GM21717 (cell line): ENCODE results near the gene KDM4C.

ENCODE experiments used
- ATAC-seq: cut with Tn5 transposase; IDR thresholded peaks from one replicate; pipeline ENCODE4 v1.9.1; 2021; ENCODE audit warnings: mild to moderate bottlenecking, moderate library complexity; ENCODE audit not compliant: unreplicated experiment

KDM4C gene

DNA sequence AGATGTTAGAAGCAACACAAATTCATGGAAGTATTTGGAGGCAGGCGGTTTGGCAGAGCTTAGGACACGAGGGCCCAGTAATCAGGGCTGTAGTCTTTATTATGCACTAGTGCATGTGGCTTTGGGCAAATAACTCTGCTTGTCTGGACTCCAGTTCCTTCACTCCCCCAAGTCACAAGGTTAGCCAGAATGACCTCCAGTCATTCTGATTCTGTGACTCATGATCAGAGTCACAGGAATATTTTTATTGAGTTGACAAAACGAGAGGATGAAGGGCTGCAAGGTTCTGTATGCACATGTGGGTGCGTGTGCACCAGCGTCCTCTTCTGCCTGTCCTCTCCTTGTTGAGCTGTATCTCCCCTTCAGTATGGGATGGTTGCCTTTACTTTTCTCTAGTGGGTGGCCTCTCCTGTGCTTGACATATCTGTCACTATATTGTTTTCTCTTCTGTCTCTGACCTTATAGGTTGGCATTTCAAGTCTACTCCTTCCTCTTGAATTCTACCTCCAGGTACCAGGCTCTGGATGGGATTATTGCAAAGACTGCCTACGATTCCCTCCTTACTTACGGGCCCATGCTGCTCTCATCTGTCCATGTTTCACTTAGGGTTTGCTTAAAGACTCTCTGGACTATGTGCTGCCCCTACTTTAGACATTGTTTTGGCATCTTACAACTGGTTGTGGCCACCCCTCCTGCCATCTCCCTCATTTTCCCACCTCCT, 94.6 kb downstream of the KDM4C start:
- no peak for ATAC-seq

DNA sequence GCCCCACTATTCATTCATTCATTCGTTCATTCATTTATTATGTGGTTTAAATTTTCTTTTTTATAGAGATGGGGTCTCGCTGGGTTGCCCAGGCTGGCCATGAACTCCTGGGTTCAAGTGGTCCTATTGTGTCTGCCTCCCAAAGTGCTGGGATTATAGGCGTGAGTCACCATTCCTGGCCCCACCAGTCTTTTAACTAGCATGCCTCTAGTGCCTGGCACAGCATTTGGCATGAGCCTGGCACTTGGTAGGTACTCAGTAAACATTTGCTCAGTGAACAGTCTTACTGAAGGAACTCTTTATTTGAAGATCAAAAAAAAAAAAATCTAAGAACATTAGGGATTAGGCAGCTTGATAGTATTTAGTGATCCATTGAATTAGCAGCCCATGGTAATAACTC, 98.1 kb downstream of the KDM4C start:
- no peak for ATAC-seq

DNA sequence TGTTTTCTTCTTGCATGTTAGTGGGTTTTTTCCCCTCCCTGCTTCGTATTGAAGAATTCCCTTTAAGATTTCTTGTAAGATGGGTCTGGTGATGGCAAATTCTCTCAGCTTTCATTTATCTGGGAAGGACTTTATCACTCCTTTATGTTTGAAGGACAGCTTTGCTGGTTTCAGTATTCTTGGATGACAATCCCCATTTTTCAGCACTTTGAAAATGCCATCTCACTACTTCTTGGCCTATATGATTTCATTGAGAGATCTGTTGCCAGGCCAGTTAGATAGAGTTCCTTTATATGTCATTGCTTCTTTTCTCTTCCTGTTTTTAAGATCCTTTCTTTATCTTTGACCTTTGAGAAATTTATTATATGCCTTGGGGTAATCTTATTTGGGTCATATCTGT, 106.3 kb downstream of the KDM4C start:
- no peak for ATAC-seq

DNA sequence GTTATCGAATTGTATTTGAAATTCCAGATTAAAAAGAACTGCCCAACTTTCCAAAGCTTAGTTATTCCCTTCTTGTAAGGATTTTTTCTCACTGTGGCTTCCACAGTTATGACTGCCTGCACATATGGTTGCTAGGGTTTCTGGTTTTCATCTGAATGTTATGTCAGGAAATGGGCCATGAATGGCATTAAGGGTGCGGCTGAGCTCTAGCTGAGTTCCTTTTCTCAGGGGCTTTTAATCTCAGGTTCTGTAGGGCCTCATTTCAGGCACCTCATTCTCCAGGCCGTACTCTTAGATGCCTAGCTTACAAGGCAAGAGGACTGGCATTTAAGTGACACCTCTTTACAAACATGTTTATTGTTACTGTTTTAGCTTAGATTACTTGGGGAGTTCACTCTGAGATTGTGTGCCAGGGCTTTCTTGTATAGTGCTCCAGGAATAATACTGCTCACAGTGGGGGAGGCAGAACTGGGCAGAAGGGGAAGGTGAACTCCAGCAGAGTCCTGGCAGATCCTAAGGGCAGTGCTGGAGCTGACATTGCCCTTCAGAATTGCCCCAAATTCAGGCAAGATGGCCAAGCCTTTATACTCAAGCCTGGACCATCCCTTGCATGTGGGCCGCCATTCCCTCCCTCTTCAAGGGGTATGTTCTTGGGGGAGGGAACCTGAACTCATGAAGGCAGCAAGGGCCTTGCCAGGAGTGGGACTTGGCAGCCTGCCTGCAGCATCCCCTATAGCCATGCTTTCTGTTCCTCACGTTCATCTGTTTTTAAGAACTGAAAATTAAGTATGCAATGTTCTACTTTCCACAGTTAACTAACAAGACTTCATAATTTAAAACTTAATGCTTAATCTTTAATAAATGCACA, 111.5 kb downstream of the KDM4C start:
- no peak for ATAC-seq

DNA sequence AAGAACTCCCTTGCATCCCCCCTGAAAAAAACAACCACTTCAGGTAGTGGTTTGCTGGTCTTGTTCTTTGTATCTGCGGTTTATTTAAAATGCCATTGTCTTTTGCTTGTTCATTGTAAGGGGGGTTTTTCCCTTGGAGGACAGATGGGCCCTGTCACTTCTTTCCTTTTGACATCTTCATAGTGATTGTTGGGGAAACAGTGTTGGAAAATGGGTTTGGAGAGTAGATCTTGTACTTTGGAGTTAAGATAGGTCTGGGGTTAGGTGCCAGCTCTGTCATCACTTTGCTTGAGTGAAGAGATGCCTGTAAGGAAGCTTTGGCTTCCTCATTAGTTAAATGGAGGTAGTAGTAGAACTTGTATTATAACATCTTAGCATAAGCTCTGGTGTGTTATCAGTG, 112.4 kb downstream of the KDM4C start:
- no peak for ATAC-seq

DNA sequence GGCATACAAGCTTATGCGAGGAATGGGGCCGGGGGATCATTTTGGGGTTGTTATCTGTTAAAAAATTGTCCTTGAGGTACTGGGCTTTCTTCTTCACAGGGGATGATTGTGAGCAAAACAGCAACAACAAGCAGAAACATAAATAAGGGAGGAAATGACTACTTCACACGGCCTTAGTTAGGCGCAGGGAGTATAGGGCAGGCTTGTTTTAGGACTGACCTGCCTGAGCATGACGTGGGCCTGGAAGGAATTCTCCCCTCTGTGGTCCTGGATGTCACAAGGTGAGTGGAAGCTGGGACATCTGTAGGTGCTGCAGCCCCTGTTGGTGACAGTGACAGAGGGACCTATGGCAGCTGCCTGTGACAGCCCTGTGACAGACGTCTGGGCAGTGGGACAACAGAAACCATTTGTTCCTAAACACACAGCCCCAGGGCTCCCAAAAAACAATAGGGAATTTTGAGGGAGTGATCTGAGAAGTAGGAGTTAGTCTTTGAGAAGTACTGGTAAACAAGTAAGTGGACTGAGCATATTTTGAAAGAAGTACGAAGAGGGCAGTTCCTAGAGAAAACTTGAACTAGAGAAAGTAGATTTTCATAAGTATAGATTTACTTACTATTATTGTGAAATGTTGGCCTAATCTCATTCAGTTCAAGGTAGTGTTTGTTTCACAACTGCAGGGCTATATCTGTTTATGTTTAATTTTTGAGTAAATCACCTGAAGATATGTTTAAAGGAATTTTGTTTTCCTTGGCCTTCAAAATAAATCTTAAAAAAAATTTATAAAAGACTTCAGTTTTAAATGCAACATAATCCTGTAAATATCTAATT, 113.1 kb downstream of the KDM4C start:
- ATAC-seq: no peak

DNA sequence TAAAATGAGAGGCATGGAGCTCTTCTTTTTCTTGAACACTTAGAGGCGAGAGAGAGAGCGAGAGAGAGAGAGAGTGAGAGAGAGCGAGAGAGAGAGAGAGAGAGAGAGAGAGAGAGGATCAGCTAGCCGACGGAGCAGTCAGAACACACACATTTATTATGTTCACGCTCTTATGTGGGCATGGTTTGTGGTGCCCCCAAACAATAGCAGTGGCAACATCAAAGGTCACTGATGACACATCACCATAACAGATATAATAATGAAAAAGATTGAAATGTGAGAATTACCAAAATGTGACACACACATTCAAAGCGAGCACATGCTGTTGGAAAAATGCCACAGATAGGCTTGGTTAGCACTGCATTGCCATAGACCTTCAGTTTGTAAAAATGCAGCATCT, 116.1 kb downstream of the KDM4C start:
- ATAC-seq: no peak

DNA sequence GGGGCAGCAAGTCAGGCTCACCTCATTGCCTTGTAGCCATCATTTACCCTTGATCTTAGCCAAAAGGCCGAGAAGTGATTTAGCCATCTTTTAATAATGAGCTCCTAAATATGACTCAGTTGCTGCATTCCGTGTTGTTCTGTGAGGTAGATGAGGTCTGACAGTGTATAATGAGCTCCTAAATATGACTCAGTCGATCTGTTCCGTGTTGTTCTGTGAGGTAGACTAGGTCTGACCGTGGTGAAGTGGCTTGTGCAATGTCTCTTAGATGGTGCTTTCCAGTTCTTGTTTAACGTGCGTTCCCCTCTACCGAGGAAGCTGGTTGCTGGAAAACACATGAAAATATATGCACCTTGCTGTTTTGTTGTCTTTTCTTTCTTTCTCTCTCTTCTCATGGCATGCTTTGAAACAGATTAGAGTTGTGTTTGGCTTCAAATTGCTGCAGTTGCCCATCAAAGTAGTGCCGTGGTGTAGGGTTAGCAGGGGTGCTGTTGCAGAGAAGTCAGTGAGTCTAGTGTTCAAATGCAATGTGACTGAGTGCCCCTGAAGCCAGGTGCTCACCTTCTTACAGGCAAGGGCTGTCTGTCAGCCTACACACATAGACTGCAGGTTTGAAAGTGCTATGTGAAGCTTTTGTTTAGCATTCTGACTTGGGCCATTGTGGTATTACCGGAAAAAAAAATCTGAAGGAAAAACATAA, 118.6 kb downstream of the KDM4C start:
- ATAC-seq: no peak

DNA sequence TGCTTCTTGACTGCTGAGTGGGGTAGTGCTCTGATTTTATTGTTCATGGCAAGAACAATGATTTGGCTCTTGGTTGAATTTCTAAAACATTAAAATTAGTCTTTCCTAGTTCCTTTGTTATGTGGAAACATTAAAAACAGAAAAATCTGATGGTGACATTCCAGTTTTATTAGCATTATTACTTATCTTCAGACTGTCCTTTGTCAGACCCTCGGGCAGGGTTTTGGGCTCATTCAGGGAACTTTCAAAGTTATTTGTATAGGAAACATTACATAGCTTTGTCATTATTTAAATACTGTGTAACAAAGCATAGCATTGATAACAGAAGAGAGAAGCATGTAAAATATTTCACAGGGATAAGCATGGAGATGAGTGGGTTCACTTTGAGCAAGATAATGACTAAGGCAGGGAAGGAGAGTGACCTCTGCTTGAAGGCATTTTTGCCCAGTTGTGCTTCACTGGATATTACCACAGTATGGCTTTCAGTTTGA, 119.9 kb downstream of the KDM4C start:
- no peak for ATAC-seq

DNA sequence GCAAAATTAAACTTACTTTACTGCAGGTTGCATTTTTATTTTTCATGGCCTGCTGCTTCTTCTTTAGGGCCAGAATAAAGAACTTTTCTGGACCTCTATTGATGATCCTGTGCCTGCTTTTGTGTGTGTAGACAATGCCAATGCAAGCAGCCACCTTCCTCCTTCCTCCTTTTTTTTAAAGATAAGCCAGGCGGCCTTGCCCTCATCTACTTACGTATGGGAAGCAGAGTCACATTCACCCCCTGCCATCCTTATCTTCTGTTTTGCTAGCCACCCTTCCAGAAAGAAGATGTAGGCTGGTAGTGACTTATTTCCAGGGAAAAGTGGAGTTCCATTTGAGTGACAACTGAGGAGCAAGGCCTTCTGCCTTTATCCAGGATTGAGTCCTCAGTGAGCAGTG, 122.9 kb downstream of the KDM4C start:
- no peak for ATAC-seq

DNA sequence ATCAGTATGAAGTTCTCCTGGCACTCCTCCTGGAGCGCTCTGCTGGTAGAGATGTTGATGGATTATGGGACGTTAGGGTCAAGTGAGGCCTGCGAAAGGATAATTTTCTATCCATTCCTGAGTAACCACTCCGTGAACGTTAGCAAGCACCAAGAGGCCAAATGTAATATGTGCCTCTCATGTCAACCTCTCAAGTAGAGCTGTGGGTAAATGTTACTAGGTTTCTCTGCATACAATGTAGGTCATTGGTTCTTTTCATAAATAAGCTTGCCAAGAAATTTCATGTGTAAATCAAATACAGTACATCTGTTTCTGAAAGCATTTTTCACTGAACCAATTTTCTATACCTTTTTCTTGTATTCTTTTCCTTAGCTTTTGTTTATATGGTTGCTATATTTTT, 126.3 kb downstream of the KDM4C start:
- no peak for ATAC-seq

DNA sequence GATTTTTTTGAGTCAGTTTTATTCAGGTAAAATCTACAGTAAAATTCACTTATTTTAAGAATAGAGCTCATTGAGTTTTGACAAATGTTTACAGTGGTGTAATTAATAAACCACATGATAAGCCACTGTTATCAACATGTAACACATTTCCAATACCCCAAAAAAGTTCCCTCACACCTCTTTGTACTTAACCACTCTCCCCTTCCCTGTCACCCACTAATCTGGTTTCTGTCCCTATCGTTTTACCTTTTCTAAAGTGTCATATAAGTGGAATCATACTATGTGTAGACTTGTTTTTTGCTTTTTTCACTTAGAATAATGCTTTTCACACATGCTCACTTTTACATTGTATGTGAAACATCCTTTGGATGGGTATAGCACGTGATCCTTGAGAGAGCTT, 127.2 kb downstream of the KDM4C start:
- ATAC-seq: no peak

DNA sequence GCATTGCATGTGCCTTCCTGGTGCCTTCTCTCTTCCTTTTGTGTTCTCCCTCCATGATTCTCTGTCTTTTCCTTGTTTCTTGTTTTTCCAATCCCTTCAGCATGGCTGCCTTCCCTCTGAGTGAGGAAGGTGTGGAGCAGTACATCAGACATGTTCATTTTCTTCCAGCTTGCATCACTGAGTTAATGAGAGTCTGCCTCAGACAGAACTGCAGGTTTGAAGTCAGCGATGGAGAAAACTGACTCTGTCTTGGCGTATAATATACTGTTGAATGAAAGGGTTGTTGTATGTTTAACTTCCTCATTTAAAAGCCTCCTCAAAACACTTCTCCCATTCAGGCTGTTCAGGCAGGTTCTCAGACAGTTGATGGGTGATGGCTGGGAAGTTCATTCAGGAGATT, 129.3 kb downstream of the KDM4C start:
- no peak for ATAC-seq

DNA sequence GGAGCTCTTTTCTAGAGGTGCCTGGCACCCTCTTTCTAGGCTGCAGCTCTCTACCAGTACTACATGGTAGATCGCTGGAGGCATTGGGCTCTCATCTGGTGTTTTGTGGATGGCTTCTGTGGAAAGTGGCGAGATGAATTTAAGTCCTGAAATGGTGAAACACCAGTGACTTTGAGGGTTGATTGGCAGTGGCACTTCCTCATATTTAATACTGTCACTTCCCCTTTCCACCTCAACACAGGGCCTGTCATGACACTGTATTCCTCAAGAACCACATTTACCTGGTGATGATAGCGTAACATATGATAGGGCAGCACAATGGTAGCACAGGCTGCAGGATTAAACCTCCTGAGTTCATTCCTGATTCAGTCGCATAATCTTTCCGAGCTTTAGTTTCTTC, 132.1 kb downstream of the KDM4C start:
- peak; percentile 40 for ATAC-seq

DNA sequence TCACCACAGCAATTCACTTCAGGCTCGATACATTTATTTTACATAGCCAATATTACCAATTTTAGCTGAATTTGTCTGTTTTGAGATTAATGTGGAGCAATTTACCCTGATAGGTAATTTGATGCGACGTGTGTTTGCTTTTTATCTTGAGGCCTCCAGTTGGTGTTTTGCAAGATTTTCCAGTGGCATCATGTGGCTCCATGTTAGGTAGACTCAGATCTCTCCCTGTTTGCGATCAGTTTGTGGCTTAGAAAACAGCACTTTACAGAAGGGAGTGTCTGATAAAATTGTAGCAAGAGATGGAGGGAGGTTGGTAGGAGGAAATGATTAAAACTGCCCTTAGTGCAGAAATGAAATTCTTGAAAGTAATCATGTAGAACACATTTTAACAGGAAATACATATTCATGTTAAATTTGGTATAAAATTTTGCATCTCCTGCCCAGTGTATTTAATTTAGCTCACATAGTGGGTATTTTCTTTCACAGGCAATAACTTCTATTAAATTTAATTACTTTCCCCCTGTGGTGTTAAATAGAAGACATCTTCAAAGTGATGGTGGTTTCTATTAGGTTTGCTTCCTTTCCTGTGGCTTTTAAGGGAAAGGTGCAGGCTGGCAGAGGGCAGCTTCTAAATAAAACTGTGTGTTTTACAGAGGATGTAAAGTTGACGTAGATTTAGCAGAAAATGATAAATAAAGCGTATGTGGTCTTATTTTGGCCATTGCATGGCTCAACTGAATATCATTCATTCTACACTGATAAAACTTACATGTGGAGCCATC, 135.8 kb downstream of the KDM4C start:
- peak; percentile 30 for ATAC-seq

DNA sequence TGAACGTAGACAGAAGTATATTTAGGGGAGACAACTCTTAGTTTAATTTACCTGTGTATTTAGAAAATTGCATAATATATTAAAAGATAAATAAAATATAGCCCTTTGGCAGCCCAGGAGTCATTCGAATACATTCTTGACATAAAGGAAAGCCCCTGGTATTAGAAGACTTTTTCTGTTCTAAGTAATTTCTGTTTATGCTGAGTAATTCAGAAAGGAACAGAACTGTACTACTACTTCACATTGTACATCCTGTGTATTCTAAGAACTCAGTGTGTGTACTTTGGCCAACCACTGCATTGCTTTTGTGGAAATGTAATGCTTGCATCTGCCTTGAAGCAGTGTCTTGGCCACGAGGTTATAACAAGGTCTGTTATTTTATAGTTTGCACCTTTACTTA, 136.4 kb downstream of the KDM4C start:
- ATAC-seq: peak; percentile 89

DNA sequence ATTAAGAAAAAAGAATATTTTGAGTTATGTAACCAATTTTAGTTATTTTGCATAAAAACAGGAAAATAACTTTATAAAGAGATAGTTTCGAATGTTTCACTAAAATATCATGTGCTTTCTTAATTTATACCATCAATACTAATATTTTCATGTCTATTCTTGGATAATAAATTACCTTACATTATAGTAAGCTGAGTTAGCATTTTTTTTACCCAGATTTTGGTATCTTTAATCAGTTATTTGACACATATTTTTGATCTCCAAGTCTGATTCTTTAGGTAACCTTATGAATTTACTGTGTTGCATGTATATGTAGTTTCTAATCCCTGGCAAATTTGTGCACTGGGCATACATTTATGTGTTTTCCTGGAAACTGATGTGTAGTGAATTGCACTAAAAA, 138.0 kb downstream of the KDM4C start:
- ATAC-seq: no peak

DNA sequence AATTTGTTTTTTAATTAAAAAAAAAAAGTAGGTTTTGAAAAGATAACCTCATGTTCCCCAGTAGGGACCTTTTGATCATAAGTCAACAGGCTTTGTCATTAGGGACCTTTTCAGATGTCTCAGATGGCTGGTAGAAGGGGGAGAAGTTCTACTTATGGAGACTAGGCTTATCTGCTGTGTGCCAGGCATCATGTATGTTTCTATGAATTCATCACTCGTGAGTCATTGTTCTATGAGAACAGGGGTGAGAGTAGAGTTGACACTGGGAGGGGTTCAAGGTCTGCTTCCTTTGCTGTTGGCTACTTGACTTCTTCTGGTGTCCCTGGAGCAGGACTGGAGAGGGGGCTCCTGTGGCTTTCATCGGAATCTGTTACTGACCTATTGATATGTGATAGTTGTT, 138.8 kb downstream of the KDM4C start:
- ATAC-seq: no peak

DNA sequence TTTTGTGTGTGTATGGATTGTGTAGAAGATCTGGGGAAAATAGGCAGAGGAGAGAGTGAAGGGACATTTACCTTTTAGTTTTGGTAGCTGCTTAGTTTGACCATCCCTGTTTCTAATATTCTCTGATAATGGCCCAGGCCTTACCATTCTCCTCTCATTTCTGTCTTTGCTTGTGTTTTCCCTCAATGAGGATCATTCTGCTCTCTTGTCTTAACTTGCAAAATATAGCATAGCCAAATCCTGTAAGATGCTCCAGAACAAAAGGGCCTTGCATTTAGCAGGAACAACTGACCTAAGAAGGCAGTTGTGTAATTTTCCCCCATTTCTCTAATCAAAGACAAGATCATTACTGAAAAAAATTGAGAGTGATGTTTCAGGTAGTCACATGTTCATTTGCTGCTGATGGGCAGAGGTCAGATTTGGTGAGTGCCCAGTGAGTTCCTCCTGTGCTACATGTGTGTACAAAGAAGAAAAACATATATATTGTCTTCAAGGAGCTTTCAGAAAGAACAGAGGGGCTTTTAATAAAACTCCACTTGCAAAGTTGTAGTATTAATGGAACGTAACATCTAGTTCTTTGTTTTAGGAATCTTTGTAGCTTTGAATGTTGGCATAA, 139.5 kb downstream of the KDM4C start:
- no peak for ATAC-seq

DNA sequence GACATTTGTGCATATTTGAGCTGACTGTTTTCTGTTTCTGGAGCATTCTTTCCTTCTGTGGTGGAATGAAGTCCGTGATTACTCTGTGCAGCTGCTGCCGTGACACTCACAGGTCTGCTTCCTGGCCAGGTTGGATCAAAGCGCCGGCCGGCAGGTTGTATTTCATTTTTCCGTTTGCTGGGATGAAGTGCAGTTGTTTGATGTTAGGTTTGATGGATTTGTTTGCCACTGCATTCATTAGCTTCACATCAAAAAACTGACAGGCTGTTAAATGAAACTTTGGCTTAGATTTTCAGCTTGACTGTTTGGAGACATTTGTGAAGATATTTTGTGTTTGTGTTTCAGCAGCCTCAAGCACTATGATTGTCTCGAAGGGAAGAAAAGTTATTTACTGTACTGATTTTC, 140.1 kb downstream of the KDM4C start:
- no peak for ATAC-seq
